Neural cell (in vitro differentiated cells): Measurements from ENCODE around the gene PAIP2. TPM values are rescaled to one million over a fixed set of nuclear protein-coding genes. Genes with fewer than 3 reads are reported as not detected.

Experiments used
- H2AFZ ChIP-seq: fragments of 200-600, 300-800 bp; sonication (generic), shearing (Covaris generic); 2 replicates; pipeline ENCODE4 v1.6.0; 2014; ENCODE audit warnings: low read depth, mild to moderate bottlenecking, antibody characterized with exemption, low read length, moderate library complexity
- H3F3A ChIP-seq: fragments of 200-600 bp; shearing (Covaris generic); 2 replicates; pipeline ENCODE4 v1.6.1; 2016; ENCODE audit warnings: mild to moderate bottlenecking, moderate library complexity, mixed read lengths, antibody characterized with exemption, low read length; ENCODE audit not compliant: insufficient read depth, poor library complexity, severe bottlenecking
- H3K27ac ChIP-seq: fragments of 200-600, 300-800 bp; sonication (generic), shearing (Covaris generic); 2 replicates; pipeline ENCODE4 v1.5.1; 2014; ENCODE audit warnings: mild to moderate bottlenecking, low read length, moderate library complexity
- H3K27me3 ChIP-seq: fragments of 300-800, 200-600 bp; sonication (generic), shearing (Covaris generic); 2 replicates; pipeline ENCODE4 v1.6.0; 2014; ENCODE audit warnings: mild to moderate bottlenecking, low read depth, low read length, moderate library complexity; ENCODE audit not compliant: insufficient read depth
- H3K36me3 ChIP-seq: fragments of 300-800, 200-600 bp; sonication (generic), shearing (Covaris generic); 2 replicates; pipeline ENCODE4 v1.5.1; 2014; ENCODE audit warnings: mild to moderate bottlenecking, antibody characterized with exemption, low read length, moderate library complexity; ENCODE audit not compliant: insufficient read depth
- H3K4me2 ChIP-seq: fragments of 300-800, 200-600 bp; sonication (generic), shearing (Covaris generic); 2 replicates; pipeline ENCODE4 v1.6.0; 2014; ENCODE audit warnings: mild to moderate bottlenecking, low read length
- H3K4me3 ChIP-seq: fragments of 300-800, 200-600 bp; sonication (generic), shearing (Covaris generic); 2 replicates; pipeline ENCODE4 v1.5.1; 2014; ENCODE audit warnings: mild to moderate bottlenecking, low read length, moderate library complexity
- H3K79me2 ChIP-seq: fragments of 200-600 bp; shearing (Covaris generic); replicated peaks from 2 replicates; pipeline ENCODE4 v1.6.0; 2014; ENCODE audit warnings: mild to moderate bottlenecking, low read length, moderate library complexity; ENCODE audit not compliant: insufficient read depth
- H3K9ac ChIP-seq: fragments of 300-800, 200-600 bp; sonication (generic), shearing (Covaris generic); 2 replicates; pipeline ENCODE4 v1.6.1; 2016; ENCODE audit warnings: mild to moderate bottlenecking, low read length, mixed read lengths
- H3K9me2 ChIP-seq: fragments of 200-600 bp; shearing (Covaris generic); 2 replicates; pipeline ENCODE4 v1.6.1; 2016; ENCODE audit warnings: mild to moderate bottlenecking, low read length, mixed read lengths; ENCODE audit not compliant: insufficient read depth
- H3K9me3 ChIP-seq: fragments of 200-600, 300-800 bp; sonication (generic), shearing (Covaris generic); 2 replicates; pipeline ENCODE4 v1.6.1; 2016; ENCODE audit warnings: mild to moderate bottlenecking, mixed run types, low read length, moderate library complexity, mixed read lengths
- H4K20me1 ChIP-seq: fragments of 200-600 bp; shearing (Covaris generic); 2 replicates; pipeline ENCODE4 v1.6.1; 2016; ENCODE audit warnings: mild to moderate bottlenecking, mixed run types; ENCODE audit not compliant: insufficient read depth
- EP300 ChIP-seq: fragments of 450-650 bp; conservative IDR thresholded peaks from 2 replicates; pipeline ENCODE4 v1.6.1; 2014; ENCODE audit warnings: antibody characterized with exemption, mild to moderate bottlenecking, moderate library complexity; ENCODE audit not compliant: poor library complexity, severe bottlenecking
- EZH2 ChIP-seq: fragments of 200-600, 300-800 bp; shearing (Covaris generic), sonication (generic); IDR thresholded peaks from 2 replicates; pipeline ENCODE4 v1.6.1; 2014; ENCODE audit warnings: antibody characterized with exemption, low read length, borderline replicate concordance, mild to moderate bottlenecking; ENCODE audit not compliant: insufficient read depth, poor library complexity, severe bottlenecking
- MXI1 ChIP-seq: fragments of 450-650 bp; conservative IDR thresholded peaks from 2 replicates; pipeline ENCODE4 v1.6.1; 2014; ENCODE audit warnings: antibody characterized with exemption, mild to moderate bottlenecking; ENCODE audit not compliant: poor library complexity, severe bottlenecking
- POLR2AphosphoS5 ChIP-seq: IDR thresholded peaks from 2 replicates; pipeline ENCODE4 v1.6.1; 2012
- RAD21 ChIP-seq: fragments of 450-650 bp; conservative IDR thresholded peaks from 2 replicates; pipeline ENCODE4 v1.6.1; 2014; ENCODE audit warnings: antibody characterized with exemption, mild to moderate bottlenecking, moderate library complexity
- SMC3 ChIP-seq: fragments of 450-650 bp; conservative IDR thresholded peaks from 2 replicates; pipeline ENCODE4 v1.6.1; 2014; ENCODE audit warnings: antibody characterized with exemption, mild to moderate bottlenecking, moderate library complexity; ENCODE audit not compliant: poor library complexity
- TAF1 ChIP-seq: IDR thresholded peaks from 2 replicates; pipeline ENCODE4 v1.6.1; 2012; ENCODE audit warnings: low read depth
- polyA plus RNA-seq: library from polyadenylated mRNA; depleted of rRNA; stranded (reverse); fragments of >200 nt; gene quantifications from 2 replicates; pipeline ENCODE4 v1.2.3, GENCODE V29; 2014
- TF ChIP-seq, protein P1 (sequence below): fragments of 450-650 bp; IDR thresholded peaks from 2 replicates; pipeline ENCODE4 v1.5.1; 2014; ENCODE audit warnings: antibody characterized with exemption, mild to moderate bottlenecking, moderate library complexity; ENCODE audit not compliant: poor library complexity, severe bottlenecking
- TF ChIP-seq, protein P2 (sequence below): IDR thresholded peaks from 2 replicates; pipeline ENCODE4 v1.6.1; 2012; ENCODE audit warnings: borderline replicate concordance

Gene PAIP2
- polyA plus RNA-seq, 1 donor from 2014 or later, result 201 TPM

DNA sequence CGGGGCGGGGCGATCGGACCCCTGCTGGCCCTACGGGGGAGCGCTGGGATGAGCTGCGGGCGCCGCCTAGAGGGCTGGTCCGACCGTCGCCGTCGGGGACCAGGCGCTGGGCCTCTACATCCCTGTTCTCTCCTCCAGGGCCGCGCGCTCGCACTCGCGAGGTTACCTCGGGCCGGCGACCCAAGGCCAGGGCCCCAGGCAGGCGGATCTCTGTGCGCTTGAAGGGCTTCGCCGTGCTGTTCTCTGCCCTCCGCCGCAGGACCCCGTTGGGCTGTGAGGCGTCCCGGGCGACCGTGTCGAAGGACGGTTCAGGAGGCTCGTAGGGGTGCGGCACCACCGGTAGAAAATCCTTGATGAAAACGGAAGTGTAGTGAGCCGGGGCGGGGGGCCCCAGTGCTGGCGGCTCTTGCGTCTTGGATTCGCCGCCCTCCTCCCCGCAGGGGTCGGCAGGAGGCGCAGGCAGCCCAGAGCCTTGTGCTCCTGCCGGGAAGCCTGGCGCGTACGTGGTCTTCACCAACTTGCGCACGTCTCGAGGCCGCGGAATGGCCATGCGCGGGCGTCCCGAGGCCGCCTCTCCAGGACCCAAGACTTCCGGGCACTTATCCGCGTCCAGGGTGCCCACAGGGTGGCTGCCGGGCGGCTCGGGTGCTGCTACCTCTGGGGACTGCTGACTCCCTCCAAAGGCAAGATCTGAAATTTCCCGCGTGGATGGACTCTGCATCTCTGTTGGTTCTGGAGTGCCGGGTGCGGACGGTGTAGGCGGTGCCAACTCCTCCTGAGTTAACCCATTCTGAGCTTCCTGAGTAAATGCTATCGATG is 51.2 kb downstream of the PAIP2 start:
- peak overlapping the region; percentile 55 for H3K4me3 ChIP-seq
- H3K9me2 ChIP-seq, result no peaks in the 10 kb centered on the region
- no peak for TF ChIP-seq EP300
- TF ChIP-seq EZH2, result peak; percentile 36
- TF ChIP-seq, protein P1, sequence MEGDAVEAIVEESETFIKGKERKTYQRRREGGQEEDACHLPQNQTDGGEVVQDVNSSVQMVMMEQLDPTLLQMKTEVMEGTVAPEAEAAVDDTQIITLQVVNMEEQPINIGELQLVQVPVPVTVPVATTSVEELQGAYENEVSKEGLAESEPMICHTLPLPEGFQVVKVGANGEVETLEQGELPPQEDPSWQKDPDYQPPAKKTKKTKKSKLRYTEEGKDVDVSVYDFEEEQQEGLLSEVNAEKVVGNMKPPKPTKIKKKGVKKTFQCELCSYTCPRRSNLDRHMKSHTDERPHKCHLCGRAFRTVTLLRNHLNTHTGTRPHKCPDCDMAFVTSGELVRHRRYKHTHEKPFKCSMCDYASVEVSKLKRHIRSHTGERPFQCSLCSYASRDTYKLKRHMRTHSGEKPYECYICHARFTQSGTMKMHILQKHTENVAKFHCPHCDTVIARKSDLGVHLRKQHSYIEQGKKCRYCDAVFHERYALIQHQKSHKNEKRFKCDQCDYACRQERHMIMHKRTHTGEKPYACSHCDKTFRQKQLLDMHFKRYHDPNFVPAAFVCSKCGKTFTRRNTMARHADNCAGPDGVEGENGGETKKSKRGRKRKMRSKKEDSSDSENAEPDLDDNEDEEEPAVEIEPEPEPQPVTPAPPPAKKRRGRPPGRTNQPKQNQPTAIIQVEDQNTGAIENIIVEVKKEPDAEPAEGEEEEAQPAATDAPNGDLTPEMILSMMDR, result peak; percentile 11
- TF ChIP-seq TAF1, result no peak
- peak; percentile 18 for TF ChIP-seq MXI1
- H4K20me1 ChIP-seq, result no peaks in the 10 kb centered on the region
- H3K9me3 ChIP-seq, result no peaks in the 10 kb centered on the region
- no peaks in the 10 kb centered on the region for H3K79me2 ChIP-seq
- no peak overlapping the region for H2AFZ ChIP-seq
- H3K36me3 ChIP-seq, result no peaks in the 10 kb centered on the region
- H3F3A ChIP-seq, result no peaks in the 10 kb centered on the region
- no peak overlapping the region for H3K4me2 ChIP-seq
- peaks cover 50% of the 10 kb centered on the region for H3K27me3 ChIP-seq
- no peak overlapping the region for H3K27ac ChIP-seq
- no peak overlapping the region for H3K9ac ChIP-seq

DNA sequence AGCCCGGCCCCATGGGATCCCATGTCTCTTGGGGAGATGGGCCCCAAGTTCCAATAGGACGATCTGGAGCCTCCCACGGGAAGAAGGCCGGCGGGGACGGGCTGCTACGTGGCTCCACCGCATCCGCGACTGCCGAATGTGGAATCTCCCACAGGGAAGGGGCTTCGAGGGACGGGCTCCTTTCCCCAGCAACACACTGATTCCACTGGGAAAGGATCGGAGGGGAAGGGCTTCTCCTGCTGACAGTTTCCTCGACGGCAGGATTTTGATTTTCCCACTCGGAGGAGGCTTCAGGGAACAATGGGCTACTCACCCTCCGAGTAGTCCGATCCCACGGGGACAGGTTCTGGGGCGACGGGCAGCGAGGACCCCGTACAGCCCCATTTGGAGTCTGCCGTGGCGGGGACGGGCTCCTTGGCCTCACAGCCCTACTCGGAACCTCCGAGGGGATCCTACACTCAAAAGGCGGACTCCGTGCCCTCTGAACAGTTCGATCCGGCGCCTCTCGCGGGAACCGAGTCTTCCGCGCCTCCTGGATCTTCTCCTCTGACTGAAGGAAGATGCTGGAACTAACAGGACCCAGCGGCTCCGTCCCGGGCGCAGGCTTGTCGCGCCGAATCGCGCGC is 52.0 kb downstream of the PAIP2 start:
- Histone ChIP-seq H2AFZ (no peak overlapping the region), H3F3A (no peaks in the 10 kb centered on the region), H4K20me1 (no peaks in the 10 kb centered on the region), H3K9me2 (no peaks in the 10 kb centered on the region), H3K9me3 (no peaks in the 10 kb centered on the region), H3K4me2 (no peak overlapping the region), H3K4me3 (peak overlapping the region; percentile 55), H3K9ac (peak overlapping the region; percentile 9), H3K36me3 (no peaks in the 10 kb centered on the region), H3K27ac (no peak overlapping the region), H3K27me3 (peaks cover 50% of the 10 kb centered on the region), H3K79me2 (no peaks in the 10 kb centered on the region)
- TF ChIP-seq RAD21 (no peak), TAF1 (no peak), MXI1 (no peak), EP300 (no peak), SMC3 (no peak), EZH2 (no peak), POLR2AphosphoS5 (no peak)
- TF ChIP-seq, protein P1, result no peak
- TF ChIP-seq, protein P2, sequence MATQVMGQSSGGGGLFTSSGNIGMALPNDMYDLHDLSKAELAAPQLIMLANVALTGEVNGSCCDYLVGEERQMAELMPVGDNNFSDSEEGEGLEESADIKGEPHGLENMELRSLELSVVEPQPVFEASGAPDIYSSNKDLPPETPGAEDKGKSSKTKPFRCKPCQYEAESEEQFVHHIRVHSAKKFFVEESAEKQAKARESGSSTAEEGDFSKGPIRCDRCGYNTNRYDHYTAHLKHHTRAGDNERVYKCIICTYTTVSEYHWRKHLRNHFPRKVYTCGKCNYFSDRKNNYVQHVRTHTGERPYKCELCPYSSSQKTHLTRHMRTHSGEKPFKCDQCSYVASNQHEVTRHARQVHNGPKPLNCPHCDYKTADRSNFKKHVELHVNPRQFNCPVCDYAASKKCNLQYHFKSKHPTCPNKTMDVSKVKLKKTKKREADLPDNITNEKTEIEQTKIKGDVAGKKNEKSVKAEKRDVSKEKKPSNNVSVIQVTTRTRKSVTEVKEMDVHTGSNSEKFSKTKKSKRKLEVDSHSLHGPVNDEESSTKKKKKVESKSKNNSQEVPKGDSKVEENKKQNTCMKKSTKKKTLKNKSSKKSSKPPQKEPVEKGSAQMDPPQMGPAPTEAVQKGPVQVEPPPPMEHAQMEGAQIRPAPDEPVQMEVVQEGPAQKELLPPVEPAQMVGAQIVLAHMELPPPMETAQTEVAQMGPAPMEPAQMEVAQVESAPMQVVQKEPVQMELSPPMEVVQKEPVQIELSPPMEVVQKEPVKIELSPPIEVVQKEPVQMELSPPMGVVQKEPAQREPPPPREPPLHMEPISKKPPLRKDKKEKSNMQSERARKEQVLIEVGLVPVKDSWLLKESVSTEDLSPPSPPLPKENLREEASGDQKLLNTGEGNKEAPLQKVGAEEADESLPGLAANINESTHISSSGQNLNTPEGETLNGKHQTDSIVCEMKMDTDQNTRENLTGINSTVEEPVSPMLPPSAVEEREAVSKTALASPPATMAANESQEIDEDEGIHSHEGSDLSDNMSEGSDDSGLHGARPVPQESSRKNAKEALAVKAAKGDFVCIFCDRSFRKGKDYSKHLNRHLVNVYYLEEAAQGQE, result no peak
